ENCODE data around the gene SDHA.

DNA sequence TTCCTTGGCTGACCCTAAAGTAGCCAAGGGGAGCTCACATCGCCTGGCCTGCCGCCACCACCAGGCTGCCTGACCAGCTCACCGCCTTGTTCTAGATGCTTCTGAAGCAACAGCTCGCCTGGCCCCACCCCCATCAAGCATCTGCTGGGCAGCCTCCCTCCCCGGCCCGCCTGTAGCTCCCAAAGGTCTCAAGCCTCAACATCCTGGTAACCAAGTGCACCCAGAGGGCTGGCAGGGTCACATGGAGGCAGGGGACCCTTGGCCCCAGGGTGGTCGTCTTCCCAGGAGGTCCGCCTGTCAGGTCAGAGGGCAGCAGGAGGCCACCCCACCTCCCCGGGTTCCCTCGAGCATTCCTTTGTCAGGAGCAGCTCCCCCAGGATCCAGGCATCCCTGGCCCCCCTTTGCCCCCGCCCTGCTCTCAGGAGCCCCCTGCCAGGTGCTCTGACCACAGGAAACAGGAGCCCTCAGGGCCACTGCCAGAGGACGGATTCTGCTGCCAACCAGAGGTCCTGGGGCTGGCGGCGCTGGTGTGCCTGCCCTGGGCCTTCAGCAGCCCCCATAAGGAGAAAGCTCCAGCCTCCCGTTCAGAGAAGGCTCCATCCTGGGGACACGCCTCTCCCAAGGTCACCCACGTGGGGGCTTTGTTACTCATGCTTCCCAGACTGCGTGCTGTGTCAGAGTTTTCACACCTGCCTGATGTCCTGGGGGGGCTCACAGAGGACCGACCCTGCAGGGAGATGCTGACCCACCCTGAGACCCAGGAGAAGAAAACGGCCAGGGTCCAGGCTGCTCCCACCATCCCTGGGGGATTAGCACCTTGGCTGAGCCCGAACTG lies 30.3 kb upstream of the SDHA start:
- TF ChIP-seq, protein P1, sequence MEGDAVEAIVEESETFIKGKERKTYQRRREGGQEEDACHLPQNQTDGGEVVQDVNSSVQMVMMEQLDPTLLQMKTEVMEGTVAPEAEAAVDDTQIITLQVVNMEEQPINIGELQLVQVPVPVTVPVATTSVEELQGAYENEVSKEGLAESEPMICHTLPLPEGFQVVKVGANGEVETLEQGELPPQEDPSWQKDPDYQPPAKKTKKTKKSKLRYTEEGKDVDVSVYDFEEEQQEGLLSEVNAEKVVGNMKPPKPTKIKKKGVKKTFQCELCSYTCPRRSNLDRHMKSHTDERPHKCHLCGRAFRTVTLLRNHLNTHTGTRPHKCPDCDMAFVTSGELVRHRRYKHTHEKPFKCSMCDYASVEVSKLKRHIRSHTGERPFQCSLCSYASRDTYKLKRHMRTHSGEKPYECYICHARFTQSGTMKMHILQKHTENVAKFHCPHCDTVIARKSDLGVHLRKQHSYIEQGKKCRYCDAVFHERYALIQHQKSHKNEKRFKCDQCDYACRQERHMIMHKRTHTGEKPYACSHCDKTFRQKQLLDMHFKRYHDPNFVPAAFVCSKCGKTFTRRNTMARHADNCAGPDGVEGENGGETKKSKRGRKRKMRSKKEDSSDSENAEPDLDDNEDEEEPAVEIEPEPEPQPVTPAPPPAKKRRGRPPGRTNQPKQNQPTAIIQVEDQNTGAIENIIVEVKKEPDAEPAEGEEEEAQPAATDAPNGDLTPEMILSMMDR (IDR thresholded peaks at IDR 0.05), result no peak
- no peak for TF ChIP-seq POLR2A (IDR thresholded peaks at IDR 0.05)

All from lower leg skin (tissue), 3 donors.